GM12878 (cell line): ENCODE data around the gene SPHK2. TPM values are rescaled to one million over a fixed set of nuclear protein-coding genes. Genes with fewer than 3 reads are reported as not detected.
A peak's percentile ranks its signal among the peaks of the same experiment; 100 is the strongest.

Experiments used
- BCL11A ChIP-seq: IDR thresholded peaks from 2 replicates; pipeline ENCODE4 v1.6.1; 2011; ENCODE audit warnings: low read depth, low read length
- BHLHE40 ChIP-seq, 2 experiments: fragments of 450-650 bp in 1 of 2; IDR thresholded peaks; 2 replicates each; pipeline ENCODE4 v1.6.1; 2011 to 2017; ENCODE audit warnings: low read depth in 2 of 2, borderline replicate concordance in 1 of 2, improper control_type of control experiment in 1 of 2, low read length in 1 of 2, mild to moderate bottlenecking in 1 of 2
- CEBPZ ChIP-seq: fragments of 150-350 bp; IDR thresholded peaks from 2 replicates; pipeline ENCODE4 v1.6.1; 2016; ENCODE audit warnings: low read depth, low read length
- ETV6 ChIP-seq, 2 experiments: fragments of 450-650 bp in 1 of 2; IDR thresholded peaks in 1 of 2; conservative IDR thresholded peaks in 1 of 2; 2 replicates each; pipeline ENCODE4 v1.6.1; 2014; ENCODE audit warnings: antibody characterized with exemption in 1 of 2, borderline replicate concordance in 1 of 2, low read depth in 1 of 2, mild to moderate bottlenecking in 1 of 2, moderate library complexity in 1 of 2
- EZH2 ChIP-seq: IDR thresholded peaks from 2 replicates; pipeline ENCODE4 v1.6.1; 2012; ENCODE audit warnings: low read depth, mild to moderate bottlenecking, control low read depth, inconsistent platforms, low read length, borderline replicate concordance; ENCODE audit not compliant: control insufficient read depth
- HDAC2 ChIP-seq: fragments of 200-600 bp; sonication (generic); IDR thresholded peaks from 2 replicates; pipeline ENCODE4 v1.6.1; 2017
- IKZF2 ChIP-seq, 2 experiments: fragments of 450-650 bp; IDR thresholded peaks; 2 replicates each; pipeline ENCODE4 v1.6.1; 2017; ENCODE audit warnings: mild to moderate bottlenecking in 2 of 2, moderate library complexity in 2 of 2
- IRF3 ChIP-seq: fragments of 450-650 bp; IDR thresholded peaks from 2 replicates; pipeline ENCODE4 v1.6.1; 2014; ENCODE audit warnings: mild to moderate bottlenecking
- MLLT1 ChIP-seq: fragments of 450-650 bp; IDR thresholded peaks from 2 replicates; pipeline ENCODE4 v1.6.1; 2016; ENCODE audit warnings: mild to moderate bottlenecking
- MXI1 ChIP-seq: fragments of 150-350 bp; IDR thresholded peaks from 2 replicates; pipeline ENCODE4 v1.6.1; 2011; ENCODE audit warnings: low read depth, mild to moderate bottlenecking, inconsistent platforms, low read length, improper control_type of control experiment
- PAX5 ChIP-seq: IDR thresholded peaks from 2 replicates; pipeline ENCODE4 v1.6.1; 2011; ENCODE audit warnings: low read depth, low read length, borderline replicate concordance
- PKNOX1 ChIP-seq: fragments of 450-650 bp; IDR thresholded peaks from 2 replicates; pipeline ENCODE4 v1.6.1; 2016; ENCODE audit warnings: mild to moderate bottlenecking
- POLR2A ChIP-seq: IDR thresholded peaks from 2 replicates; pipeline ENCODE4 v1.6.1; 2011; ENCODE audit warnings: low read depth, mild to moderate bottlenecking, low read length
- RAD21 ChIP-seq: IDR thresholded peaks from 2 replicates; pipeline ENCODE4 v1.6.1; 2011; ENCODE audit warnings: mild to moderate bottlenecking, low read depth, low read length, moderate library complexity; ENCODE audit not compliant: insufficient read depth
- RCOR1 ChIP-seq: conservative IDR thresholded peaks from 2 replicates; pipeline ENCODE4 v1.6.1; 2012; ENCODE audit warnings: low read depth, low read length, improper control_type of control experiment
- SRF ChIP-seq, 2 experiments: IDR thresholded peaks; 2 replicates each; pipeline ENCODE4 v1.6.1; 2011; ENCODE audit warnings: low read depth in 2 of 2, low read length in 2 of 2, mild to moderate bottlenecking in 1 of 2, moderate library complexity in 1 of 2
- STAT3 ChIP-seq: IDR thresholded peaks from 2 replicates; pipeline ENCODE4 v1.6.1; 2011; ENCODE audit warnings: low read depth, low read length, improper control_type of control experiment
- TAF1 ChIP-seq: IDR thresholded peaks from 2 replicates; pipeline ENCODE4 v1.6.1; 2011; ENCODE audit warnings: mild to moderate bottlenecking, low read depth, low read length, borderline replicate concordance
- TARDBP ChIP-seq: IDR thresholded peaks from 2 replicates; pipeline ENCODE4 v1.6.1; 2016; ENCODE audit warnings: borderline replicate concordance
- YBX1 ChIP-seq: fragments of 450-650 bp; IDR thresholded peaks from 2 replicates; pipeline ENCODE4 v1.6.1; 2016; ENCODE audit warnings: antibody characterized with exemption
- ZNF24 ChIP-seq: fragments of 450-650 bp; IDR thresholded peaks from 2 replicates; pipeline ENCODE4 v1.6.1; 2017; ENCODE audit warnings: antibody characterized with exemption, mild to moderate bottlenecking
- ZSCAN29 ChIP-seq: fragments of 450-650 bp; IDR thresholded peaks from 2 replicates; pipeline ENCODE4 v1.6.1; 2017; ENCODE audit warnings: mild to moderate bottlenecking, moderate library complexity
- polyA plus RNA-seq, 11 experiments: library from polyadenylated mRNA; depleted of rRNA in 4 of 11; unstranded in 6 of 11; stranded (reverse) in 5 of 11; fragments of >200 nt; fragmentation: Nextera tagmentation in 4 of 11; fragmentation: Illumina TruSeq in 1 of 11; extraction: Ambion mirVana in 4 of 11; extraction: Trizol in 1 of 11; gene quantifications; 1 replicate in 1 of 11; 2 replicates in 10 of 11; pipeline versions ENCODE4 v1.2.1 to v1.2.3, GENCODE V29; 2011 to 2016; ENCODE audit warnings: inconsistent platforms in 2 of 11, missing spikeins in 2 of 11, low read depth in 1 of 11
- total RNA-seq, 4 experiments: library from RNA; depleted of rRNA in 3 of 4; stranded (reverse); fragments of >200 nt in 3 of 4; fragmentation: Illumina TruSeq in 1 of 4; extraction: Trizol in 1 of 4; gene quantifications; 2 replicates each; pipeline versions ENCODE4 v1.2.1 to v1.2.3, GENCODE V29; 2013 to 2021

The SPHK2 gene
- total and polyA plus RNA-seq, 10 of the 15 experiments (the other 5 are each of a cell fraction or from before 2014, with no cell fraction given): 0.37 to 40.5 (median 11.2) TPM

GRCh38 chr19:48637948-48638830 is 18.9 kb downstream of the SPHK2 start (continued):
- TF ChIP-seq EZH2 (no peak), CEBPZ (no peak), BHLHE40 (IDR thresholded peaks at IDR 0.05; ENCODE audit: borderline replicate concordance in 1 of 2, low read depth in 2 of 2, low read length in 1 of 2) (peak; percentile 87 to 93), IRF3 (no peak), MLLT1 (peak; percentile 62; the same call in 1 of the 2 replicates), ETV6 (conservative IDR thresholded peaks at IDR 0.05 in 1 of 2, IDR thresholded peaks at IDR 0.05 in 1 of 2; ENCODE audit: borderline replicate concordance in 1 of 2, low read depth in 1 of 2) (no peak), SRF (IDR thresholded peaks at IDR 0.05; ENCODE audit: low read depth in 2 of 2, low read length in 2 of 2) (no peak), PKNOX1 (no peak), STAT3 (no peak), RAD21 (no peak), ZSCAN29 (peak; percentile 2; the same call in 1 of the 2 replicates), ZNF24 (no peak), HDAC2 (no peak), YBX1 (no peak), PAX5 (no peak), IKZF2 (IDR thresholded peaks at IDR 0.05) (peak; percentile 1 to 27; a peak in 3 of 4 replicates), RCOR1 (no peak), MXI1 (0 out of 2 replicates have a peak, but pooled peaks have one; percentile 8), TARDBP (no peak), TAF1 (0 out of 2 replicates have a peak, but pooled peaks have one; percentile 52), BCL11A (no peak), POLR2A (peak; percentile 78)
